Measurements from ENCODE around the gene KCTD12.

KCTD12 gene

DNA sequence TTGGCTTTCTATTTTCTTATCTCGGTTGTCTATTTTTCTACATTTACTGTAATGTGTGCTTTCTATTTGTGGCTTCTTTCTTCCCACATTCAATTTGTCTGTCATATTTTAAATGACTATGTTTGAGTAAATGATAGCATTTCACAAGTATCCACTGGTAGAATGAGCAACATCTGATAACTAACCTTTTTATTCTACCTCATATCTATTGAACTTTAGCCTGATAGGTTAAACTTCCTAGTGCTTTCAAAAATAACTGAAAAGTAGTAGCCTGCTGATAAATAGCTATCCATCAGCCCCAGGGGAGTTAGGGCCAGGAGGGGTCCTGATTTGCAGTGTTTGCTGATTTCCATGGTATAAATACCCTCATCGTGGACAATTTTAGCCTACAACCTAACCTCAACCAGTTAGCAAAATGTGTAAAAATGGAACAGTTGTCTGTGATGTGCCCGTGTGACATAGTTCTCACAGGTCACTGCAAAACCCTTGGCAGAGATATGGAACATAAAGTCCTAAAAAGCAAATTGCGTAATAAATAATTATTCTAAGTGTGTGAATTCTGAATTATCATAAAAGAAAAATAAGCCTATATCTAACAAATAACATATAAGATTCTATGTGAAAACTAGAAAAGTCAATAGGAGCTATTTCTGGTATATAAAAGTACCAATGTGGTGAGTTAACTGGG is 32.1 kb downstream of the KCTD12 start:
- DNase-seq (ENCODE audit: low read depth), result no peak

DNA sequence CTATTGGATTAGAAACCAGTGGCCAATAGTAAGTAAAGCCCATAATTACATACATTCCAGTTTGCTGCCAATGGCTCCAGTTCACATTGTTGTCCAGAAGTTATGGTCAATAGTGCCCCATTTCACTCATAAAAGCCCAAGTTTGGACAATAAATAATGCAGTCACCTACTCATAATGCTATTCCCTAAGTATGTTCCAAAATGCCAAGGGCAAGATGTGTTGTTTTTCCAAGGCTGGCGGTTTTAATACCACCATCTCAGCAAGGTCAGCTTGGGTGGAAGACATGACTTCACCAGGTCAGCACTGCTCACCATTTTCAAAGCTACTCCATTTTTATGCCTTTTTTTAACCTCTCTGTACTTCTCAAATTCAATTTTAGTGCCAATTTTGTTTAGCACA is 32.7 kb downstream of the KCTD12 start:
- no peak for DNase-seq (ENCODE audit: low read depth)

- DNase-seq (ENCODE audit: low read depth), result no peak
Observed at GRCh38 chr13:76852986-76853385, 33.2 kb downstream of the KCTD12 start.

- DNase-seq (ENCODE audit: low read depth), result no peak
Observed at GRCh38 chr13:76851961-76852360, 34.2 kb downstream of the KCTD12 start.

GRCh38 chr13:76849493-76849892 is 36.7 kb downstream of the KCTD12 start:
- no peak for DNase-seq (ENCODE audit: low read depth)

DNA sequence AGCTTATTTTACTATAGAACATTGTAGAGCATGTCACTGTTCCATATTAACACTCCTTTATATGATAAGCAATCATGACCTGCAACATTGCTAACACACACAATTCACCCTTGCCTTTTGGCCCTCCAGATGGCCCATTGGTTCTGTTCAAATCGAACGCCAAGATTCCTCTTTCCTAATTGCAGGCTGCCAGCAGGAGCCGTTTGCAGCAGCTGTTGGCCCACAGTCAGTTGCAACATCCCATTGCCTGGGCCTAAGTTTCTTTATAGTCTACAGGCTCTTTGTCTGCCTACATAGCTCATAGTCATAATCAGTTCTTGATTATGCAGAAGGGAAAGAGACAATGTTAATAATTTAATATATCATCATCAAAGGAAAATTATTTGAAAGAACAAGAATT is 37.6 kb downstream of the KCTD12 start:
- DNase-seq (ENCODE audit: low read depth), result no peak

GRCh38 chr13:76846363-76846762 is 39.8 kb downstream of the KCTD12 start:
- no peak for DNase-seq (ENCODE audit: low read depth)

GRCh38 chr13:76845865-76846264 is 40.3 kb downstream of the KCTD12 start:
- DNase-seq (ENCODE audit: low read depth), result no peak

DNA sequence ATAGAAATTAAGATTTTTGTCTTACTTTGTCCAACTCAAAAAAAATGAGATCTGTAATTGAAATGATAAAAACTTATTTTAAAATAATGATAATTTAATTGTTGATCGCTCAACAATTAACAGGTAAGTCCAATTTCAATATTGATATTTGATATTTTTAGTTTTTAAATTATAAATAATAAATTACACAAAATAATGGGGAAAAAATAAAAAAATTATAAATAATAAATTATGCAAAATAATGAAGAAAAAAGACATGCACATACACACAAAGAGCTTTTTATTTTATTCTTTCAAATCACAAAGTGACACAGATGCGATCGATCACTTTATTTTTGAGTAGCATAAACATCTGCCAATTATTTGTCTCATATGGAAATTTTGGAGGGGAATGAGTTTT is 40.8 kb downstream of the KCTD12 start:
- DNase-seq (ENCODE audit: low read depth), result no peak

DNA sequence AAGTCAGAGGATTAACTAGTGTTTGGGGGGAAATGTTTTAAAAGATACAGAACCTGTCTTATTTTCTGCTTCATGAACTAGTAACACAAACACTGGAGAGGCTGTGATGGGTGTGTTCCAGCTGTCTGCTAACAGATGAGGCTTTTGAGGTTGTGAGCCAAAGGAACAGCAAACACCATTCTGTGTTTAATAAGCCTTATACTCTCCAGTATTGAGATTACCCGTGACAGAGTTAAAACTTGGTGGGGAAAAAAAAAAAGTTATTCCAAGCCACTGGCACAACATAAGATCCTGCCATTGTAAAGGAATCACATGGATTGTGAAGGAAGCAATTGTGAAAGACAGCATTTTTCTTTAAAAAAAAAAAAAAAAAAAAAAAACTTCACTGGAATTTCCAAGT is 48.4 kb downstream of the KCTD12 start:
- no peak for DNase-seq (ENCODE audit: low read depth)

- DNase-seq (ENCODE audit: low read depth), result no peak
Observed at GRCh38 chr13:76836311-76836710, 49.9 kb downstream of the KCTD12 start.

DNA sequence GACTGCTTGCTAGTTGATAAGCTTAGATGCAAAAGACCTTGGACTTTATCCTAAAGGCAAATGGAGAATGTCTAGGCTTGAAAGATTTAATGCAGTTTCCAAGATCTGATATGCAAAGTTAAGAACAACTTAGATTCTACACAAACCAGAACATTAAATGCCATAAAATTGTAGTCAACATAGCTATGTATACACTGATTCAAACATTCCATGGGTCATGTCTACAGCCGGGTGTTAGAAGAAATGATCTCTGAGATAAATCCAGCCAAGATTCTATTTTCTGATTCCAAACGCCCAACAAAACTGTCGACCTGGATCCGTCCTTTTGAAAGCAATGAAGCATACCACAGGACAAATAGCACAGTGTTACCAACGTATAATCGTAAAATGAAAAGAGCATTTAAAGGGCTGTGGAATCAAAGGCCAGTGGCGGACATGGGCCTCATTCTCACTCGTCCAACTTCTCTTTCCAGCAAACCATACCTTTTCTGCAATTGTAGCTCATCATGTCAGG is 52.7 kb downstream of the KCTD12 start:
- no peak for DNase-seq (ENCODE audit: low read depth)

DNA sequence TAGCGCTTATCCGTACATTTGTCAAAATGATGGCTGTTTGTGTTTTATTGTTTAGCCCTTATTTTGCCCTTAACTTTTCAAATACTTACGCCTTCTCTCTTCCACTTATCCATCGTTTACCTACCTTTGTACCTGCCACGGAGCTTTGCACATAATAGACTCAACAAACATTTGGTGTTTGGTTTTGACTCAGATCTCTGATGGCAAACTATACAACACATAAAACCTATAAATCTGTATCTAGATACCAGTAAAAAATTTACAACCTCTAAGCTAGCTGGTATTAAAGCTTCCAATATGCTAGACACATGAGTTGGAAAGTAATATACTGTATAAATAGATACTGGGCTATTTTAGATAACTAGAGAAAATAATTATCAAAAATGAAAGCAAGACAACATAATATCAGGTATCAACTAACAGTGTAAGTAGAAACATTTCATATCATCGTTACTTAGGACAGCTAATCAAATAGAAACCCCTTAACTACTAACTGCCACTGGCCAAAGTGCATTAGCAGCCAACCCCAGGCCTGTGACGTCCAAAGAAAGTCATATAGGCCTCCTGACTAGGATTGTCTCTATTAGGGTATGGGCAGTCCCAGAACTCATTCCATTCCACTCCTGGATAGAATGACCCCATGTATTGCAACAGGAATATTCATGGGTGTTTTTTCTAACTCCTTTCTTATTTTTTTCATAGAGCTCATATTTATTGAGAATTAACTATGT is 53.8 kb downstream of the KCTD12 start:
- DNase-seq (ENCODE audit: low read depth), result no peak

- no peak for DNase-seq (ENCODE audit: low read depth)
Observed at GRCh38 chr13:76830805-76831204, 55.4 kb downstream of the KCTD12 start.

Data from stimulated activated CD4-positive, alpha-beta T cell treated with anti-CD3 and anti-CD28 coated beads, Interleukin-2, amount 100 ng/mL, for 4 hours (primary cell).